ENCODE data around the gene ANXA2R. TPM values are rescaled to one million over a fixed set of nuclear protein-coding genes. Genes with fewer than 3 reads are reported as not detected.

ANXA2R gene
- total and polyA plus RNA-seq, 9 of the 15 experiments (the other 6 are each of a cell fraction or from before 2014, with no cell fraction given): 2.1 to 4.8 (median 3.4) TPM

DNA sequence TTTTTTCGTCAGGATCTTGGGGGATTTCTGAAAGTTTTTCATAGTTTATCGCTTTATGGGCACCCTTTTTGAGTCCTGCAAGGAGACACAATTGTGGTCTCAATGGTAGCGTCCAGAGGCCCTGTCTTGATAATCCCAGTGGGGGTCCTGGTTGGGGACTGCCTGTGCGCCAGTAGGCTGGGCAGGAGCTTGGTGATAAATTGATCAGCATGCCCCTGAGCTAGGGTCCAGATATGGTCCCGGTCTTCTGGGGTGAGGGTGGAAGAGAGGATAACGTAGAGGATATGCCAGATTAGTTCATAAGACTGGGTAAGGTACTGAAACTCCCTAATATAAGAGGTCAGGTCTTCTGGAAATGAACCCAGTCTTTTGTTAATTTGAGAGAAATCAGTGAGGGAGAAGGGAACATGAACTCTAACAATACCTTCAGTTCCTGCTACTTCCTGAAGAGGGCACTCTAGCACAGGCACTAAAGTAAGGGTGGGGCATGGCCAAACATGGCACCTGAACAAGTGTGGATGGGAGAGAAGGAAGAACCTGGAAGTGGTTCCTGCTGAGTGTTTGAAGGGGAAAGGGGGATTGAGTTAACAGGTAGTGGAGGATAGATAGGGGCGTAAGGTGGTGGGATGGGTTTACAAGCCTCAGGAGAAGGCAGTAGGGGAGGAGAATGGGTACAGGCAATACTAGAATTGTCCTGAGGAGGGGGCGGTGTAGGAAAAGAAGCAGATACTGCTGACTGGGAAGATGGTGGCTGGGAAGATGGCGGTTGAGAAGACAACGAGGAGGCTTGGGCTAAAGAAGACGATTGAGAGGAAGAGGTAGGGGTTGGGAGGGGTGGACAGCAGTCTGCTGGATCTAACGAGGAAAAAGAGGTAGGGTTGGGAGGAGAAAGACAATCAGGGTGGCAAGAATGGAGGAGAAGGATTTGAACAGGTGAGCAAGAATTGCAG lies 33.8 kb upstream of the ANXA2R start (continued):
- TF ChIP-seq CHD4 (IDR thresholded peaks at IDR 0.05; ENCODE audit: insufficient read depth, insufficient replicate concordance, low read depth, low read length, poor library complexity, severe bottlenecking) (no peak), NKRF (IDR thresholded peaks at IDR 0.05; ENCODE audit: borderline replicate concordance) (peak; percentile 58; the same call in 1 of the 2 replicates), FOXA3 (CRISPR knock-in tag; conservative IDR thresholded peaks at IDR 0.05 in 1 of 2, IDR thresholded peaks at IDR 0.05 in 1 of 2) (peak in 1 of 2 experiments; percentile 29; a peak in 1 of 4 replicates), ZNF740 (CRISPR knock-in tag; IDR thresholded peaks at IDR 0.05) (no peak), ZNF740 (tag; IDR thresholded peaks at IDR 0.05) (peak in 1 of 2 experiments; percentile 59; a peak in 1 of 4 replicates), SLC30A9 (CRISPR knock-in tag; IDR thresholded peaks at IDR 0.05) (no peak), RFX1 (IDR thresholded peaks at IDR 0.05) (no peak), TRIM24 (IDR thresholded peaks at IDR 0.05) (peak in 1 of 2 experiments; percentile 54; a peak in 1 of 4 replicates), DIDO1 (tag; IDR thresholded peaks at IDR 0.05; ENCODE audit: low read depth) (peak; percentile 76), NFIC (IDR thresholded peaks at IDR 0.05) (peak; percentile 35; the same call in 1 of the 2 replicates), TAF9B (IDR thresholded peaks at IDR 0.05; ENCODE audit: partially characterized antibody) (no peak)
- TF ChIP-seq, protein P1, sequence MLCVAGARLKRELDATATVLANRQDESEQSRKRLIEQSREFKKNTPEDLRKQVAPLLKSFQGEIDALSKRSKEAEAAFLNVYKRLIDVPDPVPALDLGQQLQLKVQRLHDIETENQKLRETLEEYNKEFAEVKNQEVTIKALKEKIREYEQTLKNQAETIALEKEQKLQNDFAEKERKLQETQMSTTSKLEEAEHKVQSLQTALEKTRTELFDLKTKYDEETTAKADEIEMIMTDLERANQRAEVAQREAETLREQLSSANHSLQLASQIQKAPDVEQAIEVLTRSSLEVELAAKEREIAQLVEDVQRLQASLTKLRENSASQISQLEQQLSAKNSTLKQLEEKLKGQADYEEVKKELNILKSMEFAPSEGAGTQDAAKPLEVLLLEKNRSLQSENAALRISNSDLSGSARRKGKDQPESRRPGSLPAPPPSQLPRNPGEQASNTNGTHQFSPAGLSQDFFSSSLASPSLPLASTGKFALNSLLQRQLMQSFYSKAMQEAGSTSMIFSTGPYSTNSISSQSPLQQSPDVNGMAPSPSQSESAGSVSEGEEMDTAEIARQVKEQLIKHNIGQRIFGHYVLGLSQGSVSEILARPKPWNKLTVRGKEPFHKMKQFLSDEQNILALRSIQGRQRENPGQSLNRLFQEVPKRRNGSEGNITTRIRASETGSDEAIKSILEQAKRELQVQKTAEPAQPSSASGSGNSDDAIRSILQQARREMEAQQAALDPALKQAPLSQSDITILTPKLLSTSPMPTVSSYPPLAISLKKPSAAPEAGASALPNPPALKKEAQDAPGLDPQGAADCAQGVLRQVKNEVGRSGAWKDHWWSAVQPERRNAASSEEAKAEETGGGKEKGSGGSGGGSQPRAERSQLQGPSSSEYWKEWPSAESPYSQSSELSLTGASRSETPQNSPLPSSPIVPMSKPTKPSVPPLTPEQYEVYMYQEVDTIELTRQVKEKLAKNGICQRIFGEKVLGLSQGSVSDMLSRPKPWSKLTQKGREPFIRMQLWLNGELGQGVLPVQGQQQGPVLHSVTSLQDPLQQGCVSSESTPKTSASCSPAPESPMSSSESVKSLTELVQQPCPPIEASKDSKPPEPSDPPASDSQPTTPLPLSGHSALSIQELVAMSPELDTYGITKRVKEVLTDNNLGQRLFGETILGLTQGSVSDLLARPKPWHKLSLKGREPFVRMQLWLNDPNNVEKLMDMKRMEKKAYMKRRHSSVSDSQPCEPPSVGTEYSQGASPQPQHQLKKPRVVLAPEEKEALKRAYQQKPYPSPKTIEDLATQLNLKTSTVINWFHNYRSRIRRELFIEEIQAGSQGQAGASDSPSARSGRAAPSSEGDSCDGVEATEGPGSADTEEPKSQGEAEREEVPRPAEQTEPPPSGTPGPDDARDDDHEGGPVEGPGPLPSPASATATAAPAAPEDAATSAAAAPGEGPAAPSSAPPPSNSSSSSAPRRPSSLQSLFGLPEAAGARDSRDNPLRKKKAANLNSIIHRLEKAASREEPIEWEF (CRISPR knock-in tag; IDR thresholded peaks at IDR 0.05): no peak

Data from K562 (cell line).